ENCODE measurements around the gene CNTNAP2. TPM values are rescaled to one million over a fixed set of nuclear protein-coding genes. Genes with fewer than 3 reads are reported as not detected.

The CNTNAP2 gene
- total and polyA plus RNA-seq, 2 of the 4 experiments (the other 2 are of a cell fraction) = not detected

- no peaks in the 10 kb centered on the region for H3K4me1 ChIP-seq (ENCODE audit: control insufficient read depth, insufficient read depth, low read length)
- no peak overlapping the region for H4K5ac ChIP-seq (ENCODE audit: low read depth, low read length)
- no peak overlapping the region for H2AK5ac ChIP-seq (ENCODE audit: low read depth, low read length)
- no peak overlapping the region for H2AFZ ChIP-seq (replicated peaks; ENCODE audit: low read length, poor library complexity)
- no peak overlapping the region for H2BK5ac ChIP-seq (ENCODE audit: low read depth, low read length, poor library complexity, severe bottlenecking)
- H3K9ac ChIP-seq (ENCODE audit: low read depth, low read length) = no peak overlapping the region
- H3K27ac ChIP-seq (ENCODE audit: insufficient read depth, low read length) = no peak overlapping the region
- ATAC-seq (ENCODE audit: low read depth) (no peak), DNase-seq (no peak)
- H3K27me3 ChIP-seq (ENCODE audit: control insufficient read depth, insufficient read depth, low read length) = no peaks in the 10 kb centered on the region
- dilution Hi-C loops (cut with HindIII; ENCODE audit: low sequenced_read_pairs, unreplicated experiment) (no loop called here), in situ Hi-C loops (cut with MboI; ENCODE audit: low sequenced_read_pairs) (no loop called here), intact Hi-C loops (cut with micrococcal nuclease) (no loop called here)
- CTCF ChIA-PET = no interaction called here
- H4K8ac ChIP-seq (ENCODE audit: low read depth in 2 of 2, low read length in 2 of 2) = no peak overlapping the region
- H3K18ac ChIP-seq (ENCODE audit: low read depth, low read length) = no peak overlapping the region
- no peak overlapping the region for H3K23ac ChIP-seq (ENCODE audit: low read depth, low read length)
- H4K91ac ChIP-seq (ENCODE audit: insufficient read depth, low read depth, low read length) = no peak overlapping the region
- H3K36me3 ChIP-seq (ENCODE audit: control insufficient read depth, insufficient read depth, low read length) = no peaks in the 10 kb centered on the region
- H4K20me1 ChIP-seq (ENCODE audit: insufficient read depth, low read length) = no peaks in the 10 kb centered on the region
- H3K14ac ChIP-seq (replicated peaks; ENCODE audit: low read depth, low read length) = no peak overlapping the region
- TF ChIP-seq MAZ (IDR thresholded peaks at IDR 0.05; ENCODE audit: borderline replicate concordance, low read depth, low read length) (no peak), SMC3 (IDR thresholded peaks at IDR 0.05; ENCODE audit: low read depth, low read length) (no peak), NFE2L2 (IDR thresholded peaks at IDR 0.05; ENCODE audit: low read depth, low read length) (no peak)
- no TSS peak for BruUV-seq (replicated peaks)
- H3K4ac ChIP-seq (ENCODE audit: low read depth, low read length) = no peak overlapping the region
- no peak overlapping the region for H2BK15ac ChIP-seq (ENCODE audit: low read depth, low read length)
- no peak overlapping the region for H2BK120ac ChIP-seq (ENCODE audit: low read depth, low read length)
- H3K4me3 ChIP-seq (ENCODE audit: insufficient read depth, low read depth, low read length) = no peak overlapping the region
- no peaks in the 10 kb centered on the region for H3K9me1 ChIP-seq (ENCODE audit: insufficient read depth, low read length)
- H3K9me3 ChIP-seq (ENCODE audit: control insufficient read depth, insufficient read depth, low read length) = peaks cover 5% of the 10 kb centered on the region
- H3K4me2 ChIP-seq (ENCODE audit: low read depth, low read length) = no peak overlapping the region
- POLR2A ChIA-PET (ENCODE audit: unreplicated experiment) = no interaction called here
- WGBS, 2 experiments (ENCODE audit: extremely low coverage in 2 of 2, insufficient read length in 1 of 2) = 5% methylated on average over 5 of the region's 9 CpGs; no CpG with 5 or more reads in 1 of the 2 experiments
- no peak overlapping the region for H2AK9ac ChIP-seq (replicated peaks; ENCODE audit: low read depth, low read length, poor library complexity)
- H3K56ac ChIP-seq (ENCODE audit: extremely low read depth, insufficient read depth, low read length) = no peak overlapping the region
- no peaks in the 10 kb centered on the region for H3K79me1 ChIP-seq (ENCODE audit: low read depth in 1 of 2, low read length in 2 of 2)
- no peak overlapping the region for H2BK20ac ChIP-seq (ENCODE audit: low read depth, low read length)
Measured at GRCh38 chr7:146655928-146656797, 539.6 kb downstream of the CNTNAP2 start.
